GM12874 (cell line): ENCODE measurements around the gene TLK1.

Source experiments
- CTCF ChIP-seq: IDR thresholded peaks from 2 replicates; pipeline ENCODE4 v1.5.1; 2011; ENCODE audit warnings: low read depth, mild to moderate bottlenecking, control low read depth, low read length, moderate library complexity; ENCODE audit not compliant: insufficient read depth

The TLK1 gene

GRCh38 chr2:171200469-171200868 lies 39.8 kb upstream of the TLK1 start:
- no peak for TF ChIP-seq CTCF

DNA sequence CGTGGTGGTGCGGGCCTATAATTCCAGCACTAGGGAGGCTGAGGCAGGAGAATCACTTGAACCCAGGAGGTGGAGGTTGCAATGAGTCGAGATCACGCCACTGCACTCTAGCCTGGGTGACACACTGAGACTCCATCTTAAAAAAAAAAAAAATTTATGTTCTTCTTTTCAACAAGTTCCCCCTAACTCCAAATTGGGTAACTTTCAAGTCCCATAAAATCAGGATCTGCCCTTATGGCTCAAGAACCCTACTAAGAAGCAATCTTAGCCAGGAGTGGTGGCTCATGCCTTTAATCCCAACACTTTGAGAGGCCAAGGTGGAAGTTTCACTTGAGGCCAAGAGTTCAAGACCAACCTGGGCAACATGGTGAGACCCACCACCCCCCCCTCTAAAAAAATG lies 30.3 kb upstream of the TLK1 start:
- no peak for TF ChIP-seq CTCF

DNA sequence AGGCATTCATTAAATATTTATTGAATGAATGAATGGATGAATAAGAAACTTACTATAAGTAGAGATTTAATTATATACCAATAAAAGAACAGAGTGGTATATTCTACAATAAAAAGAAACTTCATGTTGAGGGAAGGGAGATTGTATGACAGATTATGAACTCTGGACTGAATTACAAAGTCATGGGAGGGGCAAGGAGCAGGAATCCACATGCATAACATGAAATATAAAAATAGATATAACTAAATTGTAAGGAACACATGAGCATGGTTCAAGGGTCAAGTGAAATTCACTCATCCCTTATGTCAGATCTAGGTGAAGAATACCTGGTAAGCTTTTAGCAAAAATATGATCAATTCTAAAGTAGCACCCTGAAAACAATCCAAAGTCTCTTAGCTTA lies 27.1 kb upstream of the TLK1 start:
- TF ChIP-seq CTCF, result no peak

- no peak for TF ChIP-seq CTCF
These were observed 26.5 kb upstream of the TLK1 start for GRCh38 chr2:171187177-171187576.

DNA sequence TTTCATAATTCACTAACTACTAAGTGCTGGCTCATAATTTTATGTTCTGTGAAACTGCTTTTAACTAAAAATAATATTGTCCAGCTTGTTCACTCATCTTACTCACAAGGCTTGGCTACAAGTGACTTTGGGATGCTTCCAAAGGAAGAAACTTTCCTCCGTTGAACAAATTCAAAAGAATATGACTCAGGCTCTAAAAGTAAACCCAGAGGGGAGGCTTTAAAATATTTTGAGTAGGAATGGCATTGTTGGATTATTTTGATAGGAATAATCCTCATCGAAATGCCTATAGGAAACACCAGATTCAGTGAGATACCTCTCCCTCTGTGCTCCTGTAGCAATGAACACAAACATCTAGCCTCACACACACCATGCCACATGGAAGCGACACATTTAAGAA lies 25.2 kb upstream of the TLK1 start:
- no peak for TF ChIP-seq CTCF

DNA sequence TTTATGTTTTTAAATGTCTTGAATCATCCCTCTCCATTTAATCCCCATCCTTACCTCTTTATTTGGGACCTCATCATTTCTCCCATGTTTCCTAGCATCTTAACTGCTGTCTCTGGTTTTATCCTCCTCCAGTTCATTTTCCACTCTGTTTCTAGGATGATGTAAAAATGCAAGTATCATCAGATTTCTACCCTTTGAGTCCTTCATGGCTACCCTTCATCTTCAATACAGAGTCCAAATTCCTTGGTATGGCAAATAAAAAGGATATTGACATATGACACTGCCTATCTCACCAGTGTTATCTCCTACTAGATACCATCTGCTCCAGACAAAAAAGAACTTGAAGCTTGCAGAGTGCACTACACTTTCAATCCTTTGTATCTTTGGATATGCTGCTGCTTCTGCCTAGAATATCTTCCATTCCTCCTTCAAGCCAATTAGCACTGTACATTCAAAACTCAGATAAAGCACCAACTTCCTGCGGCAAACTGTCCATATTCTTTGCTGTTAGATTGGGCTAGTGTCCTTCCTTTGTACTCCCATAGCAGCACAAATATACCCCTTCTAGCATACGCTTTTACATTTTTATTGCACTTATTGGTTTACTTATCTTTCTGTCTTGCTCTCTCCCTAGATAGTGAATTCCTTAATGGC lies 24.6 kb upstream of the TLK1 start:
- TF ChIP-seq CTCF, result no peak

- TF ChIP-seq CTCF, result no peak
These were observed 20.7 kb upstream of the TLK1 start for GRCh38 chr2:171181064-171182049.
